Measurements from ENCODE around the gene BEST1.

DNA sequence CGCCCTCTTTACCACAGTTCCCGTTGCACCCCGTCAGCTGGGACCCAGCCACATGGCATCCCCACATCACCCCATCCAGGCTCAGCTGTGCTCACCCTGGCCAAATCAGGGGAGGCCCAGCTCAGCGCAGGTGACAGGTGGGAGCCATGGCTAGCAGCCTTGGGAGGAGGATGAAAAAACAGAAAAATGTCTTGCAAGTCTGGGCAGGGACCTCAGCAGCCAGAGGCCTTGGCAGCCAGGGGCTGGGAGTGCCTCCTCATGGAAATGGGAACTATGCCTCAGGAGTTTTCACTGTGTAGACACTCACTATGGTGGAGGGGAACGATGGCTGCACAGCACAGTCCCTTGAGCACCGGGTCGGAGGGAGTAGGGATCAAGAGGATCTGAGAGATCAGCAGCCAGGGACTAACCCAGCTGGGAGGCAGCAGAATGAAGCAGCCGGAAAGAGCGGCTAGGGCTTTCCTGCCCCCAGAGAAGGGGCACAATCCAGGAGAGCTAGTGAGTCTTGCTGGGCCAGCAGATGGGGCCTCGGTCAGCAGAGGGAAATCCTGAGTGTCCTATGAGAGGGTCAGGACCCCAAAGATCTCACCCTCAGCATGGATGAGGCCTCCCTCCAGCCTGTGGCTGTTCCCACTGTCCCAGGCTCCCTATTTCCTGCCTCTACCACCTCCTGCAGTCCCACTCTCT is 23.5 kb downstream of the BEST1 start:
- TF ChIP-seq, protein P1, sequence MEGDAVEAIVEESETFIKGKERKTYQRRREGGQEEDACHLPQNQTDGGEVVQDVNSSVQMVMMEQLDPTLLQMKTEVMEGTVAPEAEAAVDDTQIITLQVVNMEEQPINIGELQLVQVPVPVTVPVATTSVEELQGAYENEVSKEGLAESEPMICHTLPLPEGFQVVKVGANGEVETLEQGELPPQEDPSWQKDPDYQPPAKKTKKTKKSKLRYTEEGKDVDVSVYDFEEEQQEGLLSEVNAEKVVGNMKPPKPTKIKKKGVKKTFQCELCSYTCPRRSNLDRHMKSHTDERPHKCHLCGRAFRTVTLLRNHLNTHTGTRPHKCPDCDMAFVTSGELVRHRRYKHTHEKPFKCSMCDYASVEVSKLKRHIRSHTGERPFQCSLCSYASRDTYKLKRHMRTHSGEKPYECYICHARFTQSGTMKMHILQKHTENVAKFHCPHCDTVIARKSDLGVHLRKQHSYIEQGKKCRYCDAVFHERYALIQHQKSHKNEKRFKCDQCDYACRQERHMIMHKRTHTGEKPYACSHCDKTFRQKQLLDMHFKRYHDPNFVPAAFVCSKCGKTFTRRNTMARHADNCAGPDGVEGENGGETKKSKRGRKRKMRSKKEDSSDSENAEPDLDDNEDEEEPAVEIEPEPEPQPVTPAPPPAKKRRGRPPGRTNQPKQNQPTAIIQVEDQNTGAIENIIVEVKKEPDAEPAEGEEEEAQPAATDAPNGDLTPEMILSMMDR (conservative IDR thresholded peaks at IDR 0.05 in 1 of 2, IDR thresholded peaks at IDR 0.05 in 1 of 2; ENCODE audit: low read depth in 1 of 2, low read length in 2 of 2), result no peak
- no peak for TF ChIP-seq EZH2 (IDR thresholded peaks at IDR 0.05; ENCODE audit: low read length, missing control alignments)
